IMR-90 (cell line): ENCODE data around the gene HDAC10. TPM values are rescaled to one million over a fixed set of nuclear protein-coding genes. Genes with fewer than 3 reads are reported as not detected.

Source experiments
- ATAC-seq: fragments of 200-7000 bp; cut with Tn5 transposase; 2 replicates; pipeline ENCODE4 v1.9.1; 2020; ENCODE audit warnings: low read depth, mild to moderate bottlenecking, moderate library complexity
- BruUV-seq: library from RNA; stranded (reverse); fragments of 400-500 nt; replicated peaks from 2 replicates; lab custom pipeline; 2021; lab: Mats Ljungman, UMichigan
- CTCF ChIA-PET: fragments of 300-600 bp; formaldehyde crosslinking; extraction: SDS; loops from one replicate; lab custom pipeline; 2021; ENCODE audit warnings: antibody characterized with exemption; lab: Yijun Ruan, JAX
- POLR2A ChIA-PET: fragments of 300-600 bp; sonication (Branson Sonifier 250); formaldehyde crosslinking; loops from one replicate; lab custom pipeline; 2022; ENCODE audit warnings: antibody characterized with exemption; ENCODE audit not compliant: unreplicated experiment; lab: Charles Lee
- DNase-seq: peaks from one replicate; pipeline ENCODE4 v3.0.0; 2013
- H2AFZ ChIP-seq: replicated peaks from 2 replicates; pipeline ENCODE3; 2013; ENCODE audit warnings: low read length, mild to moderate bottlenecking; ENCODE audit not compliant: poor library complexity
- H2AK5ac ChIP-seq: 2 replicates; pipeline ENCODE4 v1.6.1; 2013; ENCODE audit warnings: low read depth, low read length, inconsistent platforms
- H2AK9ac ChIP-seq: replicated peaks from 2 replicates; pipeline ENCODE3; 2013; ENCODE audit warnings: mild to moderate bottlenecking, low read depth, low read length, moderate library complexity; ENCODE audit not compliant: poor library complexity
- H2BK120ac ChIP-seq: 2 replicates; pipeline ENCODE4 v1.6.1; 2013; ENCODE audit warnings: low read depth, low read length, inconsistent platforms
- H2BK15ac ChIP-seq: 3 replicates; pipeline ENCODE4 v1.6.1; 2013; ENCODE audit warnings: low read depth, low read length, inconsistent platforms
- H2BK20ac ChIP-seq: 2 replicates; pipeline ENCODE4 v1.6.1; 2013; ENCODE audit warnings: low read depth, mild to moderate bottlenecking, inconsistent platforms, low read length, moderate library complexity
- H2BK5ac ChIP-seq: 2 replicates; pipeline ENCODE4 v1.6.1; 2013; ENCODE audit warnings: mild to moderate bottlenecking, low read depth, low read length, inconsistent platforms; ENCODE audit not compliant: poor library complexity, severe bottlenecking
- H3K14ac ChIP-seq: replicated peaks from 2 replicates; pipeline ENCODE4 v1.6.1; 2013; ENCODE audit warnings: low read depth, low read length, inconsistent platforms
- H3K18ac ChIP-seq: 2 replicates; pipeline ENCODE4 v1.6.1; 2013; ENCODE audit warnings: low read depth, low read length, control low read depth
- H3K23ac ChIP-seq: 2 replicates; pipeline ENCODE4 v1.6.1; 2013; ENCODE audit warnings: low read depth, low read length, inconsistent platforms
- H3K27ac ChIP-seq: 2 replicates; pipeline ENCODE4 v1.5.1; 2013; ENCODE audit warnings: mild to moderate bottlenecking, control low read depth, low read length; ENCODE audit not compliant: insufficient read depth
- H3K27me3 ChIP-seq: 2 replicates; pipeline ENCODE4 v1.6.1; 2013; ENCODE audit warnings: low read length; ENCODE audit not compliant: control insufficient read depth, insufficient read depth
- H3K36me3 ChIP-seq: 2 replicates; pipeline ENCODE4 v1.6.1; 2013; ENCODE audit warnings: low read length, mixed read lengths; ENCODE audit not compliant: control insufficient read depth, insufficient read depth
- H3K4ac ChIP-seq: 2 replicates; pipeline ENCODE4 v1.6.1; 2013; ENCODE audit warnings: low read depth, low read length, inconsistent platforms
- H3K4me1 ChIP-seq: 2 replicates; pipeline ENCODE4 v1.6.1; 2013; ENCODE audit warnings: low read length, mixed read lengths; ENCODE audit not compliant: control insufficient read depth, insufficient read depth
- H3K4me2 ChIP-seq: 2 replicates; pipeline ENCODE4 v1.6.1; 2013; ENCODE audit warnings: low read depth, mild to moderate bottlenecking, control low read depth, low read length, moderate library complexity
- H3K4me3 ChIP-seq: 2 replicates; pipeline ENCODE4 v1.5.1; 2013; ENCODE audit warnings: low read depth, mild to moderate bottlenecking, control low read depth, low read length, moderate library complexity; ENCODE audit not compliant: insufficient read depth
- H3K56ac ChIP-seq: 2 replicates; pipeline ENCODE4 v1.6.1; 2013; ENCODE audit warnings: low read length, inconsistent platforms; ENCODE audit not compliant: insufficient read depth; ENCODE audit errors: extremely low read depth
- H3K79me1 ChIP-seq, 2 experiments: 2 replicates each; pipeline ENCODE4 v1.6.1; 2013; ENCODE audit warnings: low read length in 2 of 2, inconsistent platforms in 1 of 2, low read depth in 1 of 2
- H3K9ac ChIP-seq: 2 replicates; pipeline ENCODE4 v1.6.1; 2013; ENCODE audit warnings: low read depth, low read length, control low read depth
- H3K9me1 ChIP-seq: 2 replicates; pipeline ENCODE4 v1.6.1; 2013; ENCODE audit warnings: low read length, inconsistent platforms; ENCODE audit not compliant: insufficient read depth
- H3K9me3 ChIP-seq: 2 replicates; pipeline ENCODE4 v1.6.1; 2013; ENCODE audit warnings: low read length; ENCODE audit not compliant: control insufficient read depth, insufficient read depth
- H4K20me1 ChIP-seq: 2 replicates; pipeline ENCODE4 v1.6.1; 2013; ENCODE audit warnings: low read length, inconsistent platforms; ENCODE audit not compliant: insufficient read depth
- H4K5ac ChIP-seq: 2 replicates; pipeline ENCODE4 v1.6.1; 2013; ENCODE audit warnings: mild to moderate bottlenecking, low read depth, low read length, control low read depth
- H4K8ac ChIP-seq, 2 experiments: 2 replicates each; pipeline ENCODE4 v1.6.1; 2013; ENCODE audit warnings: low read depth in 2 of 2, low read length in 2 of 2, control low read depth in 1 of 2, inconsistent platforms in 1 of 2
- H4K91ac ChIP-seq: 2 replicates; pipeline ENCODE4 v1.6.1; 2013; ENCODE audit warnings: low read depth, low read length, inconsistent platforms; ENCODE audit not compliant: insufficient read depth
- FOS ChIP-seq: fragments of 150-350 bp; IDR thresholded peaks from 2 replicates; pipeline ENCODE4 v1.6.1; 2016; ENCODE audit warnings: low read depth, low read length
- MAFK ChIP-seq: IDR thresholded peaks from 2 replicates; pipeline ENCODE4 v1.6.1; 2012; ENCODE audit warnings: low read depth, low read length, improper control_type of control experiment
- MXI1 ChIP-seq: IDR thresholded peaks from 2 replicates; pipeline ENCODE4 v1.6.1; 2012; ENCODE audit warnings: low read depth, mild to moderate bottlenecking, low read length, moderate library complexity, borderline replicate concordance
- RAD21 ChIP-seq: IDR thresholded peaks from 2 replicates; pipeline ENCODE4 v1.6.1; 2012; ENCODE audit warnings: low read length, improper control_type of control experiment
- RFX5 ChIP-seq: IDR thresholded peaks from 2 replicates; pipeline ENCODE4 v1.8.0; 2012; ENCODE audit warnings: low read depth, mild to moderate bottlenecking, low read length, moderate library complexity
- WGBS, 2 experiments: methylation state at CpG; one replicate each; pipeline versions ENCODE4 v1.1.5 to v1.1.7; 2013; ENCODE audit warnings: missing lambda C conversion rate in 2 of 2; ENCODE audit not compliant: insufficient read length in 1 of 2; ENCODE audit errors: extremely low coverage in 2 of 2; 5-methylcytosine and 5-hydroxymethylcytosine counted together
- dilution Hi-C: fragments of 300-500 bp; cut with HindIII; formaldehyde crosslinking; loops from one replicate; pipeline ENCODE4 v1.14.3; 2018; ENCODE audit warnings: low sequenced_read_pairs; ENCODE audit not compliant: unreplicated experiment
- in situ Hi-C: fragments of 300-500 bp; cut with MboI; formaldehyde crosslinking; loops from 3 replicates; pipeline ENCODE4 v1.14.3; 2019; ENCODE audit warnings: low sequenced_read_pairs, inconsistent platforms, mixed read lengths
- intact Hi-C: fragments of 100-400 bp; cut with micrococcal nuclease; formaldehyde crosslinking; loops from 2 replicates; pipeline ENCODE4 v1.10.0; 2022
- polyA plus RNA-seq, 3 experiments: library from polyadenylated mRNA; depleted of rRNA; stranded (reverse); fragments of >200 nt; gene quantifications; 2 replicates each; pipeline ENCODE4 v1.2.3, GENCODE V29; 2012; ENCODE audit warnings: low replicate concordance in 1 of 3
- total RNA-seq: library from RNA; depleted of rRNA; stranded (reverse); fragments of >200 nt; gene quantifications from 2 replicates; pipeline ENCODE4 v1.2.3, GENCODE V29; 2012
- TF ChIP-seq, protein P1 (sequence below): fragments of 150-350 bp; IDR thresholded peaks from 2 replicates; pipeline ENCODE4 v1.6.1; 2017; ENCODE audit warnings: mild to moderate bottlenecking, antibody characterized with exemption, low read length, low read depth
- TF ChIP-seq, protein P2 (sequence below): conservative IDR thresholded peaks from 2 replicates; pipeline ENCODE4 v1.5.1; 2012; ENCODE audit warnings: mild to moderate bottlenecking, low read depth, low read length, improper control_type of control experiment
- TF ChIP-seq, protein P3 (sequence below): fragments of 150-350 bp; IDR thresholded peaks from 2 replicates; pipeline ENCODE4 v1.6.1; 2016; ENCODE audit warnings: low read depth, mild to moderate bottlenecking, low read length, moderate library complexity, borderline replicate concordance

Gene HDAC10
- total and polyA plus RNA-seq, 2 of the 4 experiments (the other 2 are of a cell fraction): 3.9 to 35.7 TPM

DNA sequence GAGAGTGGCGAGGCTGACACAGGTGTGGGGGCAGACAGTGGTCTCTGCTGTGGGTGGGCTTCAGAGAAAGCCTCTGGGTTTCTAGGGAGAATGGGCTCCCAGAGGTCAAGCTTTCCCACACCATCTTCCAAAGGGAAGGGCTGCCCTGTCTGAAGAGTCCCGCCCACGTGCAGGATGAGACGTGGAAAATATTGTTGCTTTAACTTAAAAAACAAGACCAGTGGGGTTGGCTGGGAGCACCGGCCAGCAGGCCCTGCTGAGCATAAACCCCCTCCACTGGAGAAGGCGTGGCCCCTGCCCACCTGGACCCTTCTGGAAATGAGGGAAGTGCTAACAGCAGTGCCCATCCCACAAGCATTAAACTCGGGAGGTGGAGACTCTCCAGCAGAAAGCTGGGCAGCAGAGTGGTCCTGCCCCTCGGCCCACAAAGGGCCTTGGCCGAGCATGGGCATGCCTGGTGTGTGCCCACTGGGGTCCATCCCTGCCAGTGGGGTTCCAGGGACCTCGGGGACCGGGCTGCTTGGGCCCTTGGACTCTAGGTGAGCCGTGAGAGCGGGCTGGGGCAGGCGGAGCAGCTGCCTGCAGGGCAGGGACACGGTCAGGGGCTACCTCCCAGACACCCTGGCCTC, 34.9 kb downstream of the HDAC10 start:
- no peak overlapping the region for H2AFZ ChIP-seq
- no peak overlapping the region for H4K5ac ChIP-seq
- H3K4ac ChIP-seq: no peak overlapping the region
- in situ Hi-C loops (loop anchor here (25.0 kb wide), 1 partner anchor 404 kb away; no protein-coding TSS in a partner anchor), intact Hi-C loops (no loop called here), dilution Hi-C loops (no loop called here)
- H3K36me3 ChIP-seq: peaks cover 69% of the 10 kb centered on the region
- H2BK5ac ChIP-seq: no peak overlapping the region
- no peak overlapping the region for H2AK9ac ChIP-seq
- H3K4me2 ChIP-seq: no peak overlapping the region
- no peak overlapping the region for H3K27ac ChIP-seq
- H2BK120ac ChIP-seq: no peak overlapping the region
- ChIA-PET POLR2A (no interaction called here), CTCF (no interaction called here)
- H4K8ac ChIP-seq: no peak overlapping the region
- H3K14ac ChIP-seq: no peak overlapping the region
- H3K9me1 ChIP-seq: peaks cover 3% of the 10 kb centered on the region; the same call in 1 of the 2 replicates
- H4K20me1 ChIP-seq: peaks cover 59% of the 10 kb centered on the region
- H3K4me1 ChIP-seq: no peaks in the 10 kb centered on the region
- no peak overlapping the region for H2AK5ac ChIP-seq
- H3K79me1 ChIP-seq: peaks cover 21 to 44% of the 10 kb centered on the region in 2 experiments
- 98% methylated on average over 5 of the region's 15 CpGs; no CpG with 5 or more reads in 1 of the 2 experiments for WGBS, 2 experiments
- H3K27me3 ChIP-seq: no peaks in the 10 kb centered on the region
- H3K56ac ChIP-seq: no peak overlapping the region
- no peak for DNase-seq
- H3K9ac ChIP-seq: no peak overlapping the region
- no peaks in the 10 kb centered on the region for H3K9me3 ChIP-seq
- no peak for ATAC-seq
- TF ChIP-seq, protein P1, sequence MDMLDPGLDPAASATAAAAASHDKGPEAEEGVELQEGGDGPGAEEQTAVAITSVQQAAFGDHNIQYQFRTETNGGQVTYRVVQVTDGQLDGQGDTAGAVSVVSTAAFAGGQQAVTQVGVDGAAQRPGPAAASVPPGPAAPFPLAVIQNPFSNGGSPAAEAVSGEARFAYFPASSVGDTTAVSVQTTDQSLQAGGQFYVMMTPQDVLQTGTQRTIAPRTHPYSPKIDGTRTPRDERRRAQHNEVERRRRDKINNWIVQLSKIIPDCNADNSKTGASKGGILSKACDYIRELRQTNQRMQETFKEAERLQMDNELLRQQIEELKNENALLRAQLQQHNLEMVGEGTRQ: no peak
- TF ChIP-seq MXI1: no peak
- TF ChIP-seq, protein P2, sequence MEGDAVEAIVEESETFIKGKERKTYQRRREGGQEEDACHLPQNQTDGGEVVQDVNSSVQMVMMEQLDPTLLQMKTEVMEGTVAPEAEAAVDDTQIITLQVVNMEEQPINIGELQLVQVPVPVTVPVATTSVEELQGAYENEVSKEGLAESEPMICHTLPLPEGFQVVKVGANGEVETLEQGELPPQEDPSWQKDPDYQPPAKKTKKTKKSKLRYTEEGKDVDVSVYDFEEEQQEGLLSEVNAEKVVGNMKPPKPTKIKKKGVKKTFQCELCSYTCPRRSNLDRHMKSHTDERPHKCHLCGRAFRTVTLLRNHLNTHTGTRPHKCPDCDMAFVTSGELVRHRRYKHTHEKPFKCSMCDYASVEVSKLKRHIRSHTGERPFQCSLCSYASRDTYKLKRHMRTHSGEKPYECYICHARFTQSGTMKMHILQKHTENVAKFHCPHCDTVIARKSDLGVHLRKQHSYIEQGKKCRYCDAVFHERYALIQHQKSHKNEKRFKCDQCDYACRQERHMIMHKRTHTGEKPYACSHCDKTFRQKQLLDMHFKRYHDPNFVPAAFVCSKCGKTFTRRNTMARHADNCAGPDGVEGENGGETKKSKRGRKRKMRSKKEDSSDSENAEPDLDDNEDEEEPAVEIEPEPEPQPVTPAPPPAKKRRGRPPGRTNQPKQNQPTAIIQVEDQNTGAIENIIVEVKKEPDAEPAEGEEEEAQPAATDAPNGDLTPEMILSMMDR: no peak
- no peak for TF ChIP-seq RFX5
- TF ChIP-seq FOS: no peak
- no peak for TF ChIP-seq MAFK
- TF ChIP-seq, protein P3, sequence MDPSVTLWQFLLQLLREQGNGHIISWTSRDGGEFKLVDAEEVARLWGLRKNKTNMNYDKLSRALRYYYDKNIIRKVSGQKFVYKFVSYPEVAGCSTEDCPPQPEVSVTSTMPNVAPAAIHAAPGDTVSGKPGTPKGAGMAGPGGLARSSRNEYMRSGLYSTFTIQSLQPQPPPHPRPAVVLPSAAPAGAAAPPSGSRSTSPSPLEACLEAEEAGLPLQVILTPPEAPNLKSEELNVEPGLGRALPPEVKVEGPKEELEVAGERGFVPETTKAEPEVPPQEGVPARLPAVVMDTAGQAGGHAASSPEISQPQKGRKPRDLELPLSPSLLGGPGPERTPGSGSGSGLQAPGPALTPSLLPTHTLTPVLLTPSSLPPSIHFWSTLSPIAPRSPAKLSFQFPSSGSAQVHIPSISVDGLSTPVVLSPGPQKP: no peak
- TF ChIP-seq RAD21: no peak
- no peak overlapping the region for H2BK20ac ChIP-seq
- no peak overlapping the region for H3K4me3 ChIP-seq
- no peak overlapping the region for H2BK15ac ChIP-seq
- H4K91ac ChIP-seq: no peak overlapping the region
- H3K23ac ChIP-seq: no peak overlapping the region
- no TSS peak for BruUV-seq
- H3K18ac ChIP-seq: no peak overlapping the region
